Forelimb muscle (tissue), 1 donor: ENCODE results near the gene ALG14. TPM values are rescaled to one million over a fixed set of nuclear protein-coding genes. Genes with fewer than 3 reads are reported as not detected.

Experiments used
- DNase-seq: peaks from one replicate; pipeline ENCODE4 v3.0.0-alpha.2; 2013; ENCODE audit warnings: low read depth
- polyA plus RNA-seq: library from polyadenylated mRNA; unstranded; fragments of 120-200 nt; gene quantifications from one replicate; pipeline ENCODE4 v1.2.1, GENCODE V29; 2013; ENCODE audit not compliant: insufficient read length

Gene ALG14
- polyA plus RNA-seq, 1 donor = 5.4 TPM

GRCh38 chr1:94981575-94981973 is 91.2 kb downstream of the ALG14 start:
- DNase-seq = no peak

GRCh38 chr1:94980582-94981574 is 91.9 kb downstream of the ALG14 start:
- no peak for DNase-seq

GRCh38 chr1:94979656-94980581 is 92.8 kb downstream of the ALG14 start:
- no peak for DNase-seq

- DNase-seq = no peak
Observed at GRCh38 chr1:94979131-94979530, 93.6 kb downstream of the ALG14 start.

GRCh38 chr1:94978401-94978800 is 94.3 kb downstream of the ALG14 start:
- DNase-seq = no peak

GRCh38 chr1:94976971-94977548 is 95.7 kb downstream of the ALG14 start:
- DNase-seq = no peak

- no peak for DNase-seq
Observed at GRCh38 chr1:94974824-94975223, 97.9 kb downstream of the ALG14 start.

GRCh38 chr1:94974241-94974640 is 98.5 kb downstream of the ALG14 start:
- DNase-seq = no peak

GRCh38 chr1:94973309-94973922 is 99.3 kb downstream of the ALG14 start:
- no peak for DNase-seq

- DNase-seq = no peak
Observed at GRCh38 chr1:94971491-94971924, 101.2 kb downstream of the ALG14 start.

GRCh38 chr1:94970783-94971182 is 102.0 kb downstream of the ALG14 start:
- no peak for DNase-seq

- no peak for DNase-seq
Observed at GRCh38 chr1:94969137-94969536, 103.6 kb downstream of the ALG14 start.

GRCh38 chr1:94966033-94966432 is 106.7 kb downstream of the ALG14 start:
- no peak for DNase-seq

GRCh38 chr1:94963864-94964263 is 108.9 kb downstream of the ALG14 start:
- no peak for DNase-seq

- no peak for DNase-seq
Observed at GRCh38 chr1:94962409-94963265, 110.1 kb downstream of the ALG14 start.

- no peak for DNase-seq
Observed at GRCh38 chr1:94961988-94962387, 110.8 kb downstream of the ALG14 start.

GRCh38 chr1:94961582-94961981 is 111.2 kb downstream of the ALG14 start:
- no peak for DNase-seq

GRCh38 chr1:94958081-94958480 is 114.7 kb downstream of the ALG14 start:
- no peak for DNase-seq

GRCh38 chr1:94955767-94956632 is 116.8 kb downstream of the ALG14 start:
- DNase-seq = no peak
